Astrocyte (in vitro differentiated cells and primary cell): ENCODE measurements around the gene IDUA.

Experiments used
- CTCF ChIP-seq: IDR thresholded peaks from 2 replicates; pipeline ENCODE4 v1.5.1; 2011; ENCODE audit warnings: low read depth, mild to moderate bottlenecking, inconsistent platforms, low read length, moderate library complexity; ENCODE audit not compliant: insufficient read depth
- EZH2 ChIP-seq: IDR thresholded peaks from 2 replicates; pipeline ENCODE4 v1.6.1; 2012; ENCODE audit warnings: mild to moderate bottlenecking, low read length, inconsistent platforms; ENCODE audit not compliant: insufficient read depth

GRCh38 chr4:1001561-1002130 is 14.8 kb downstream of the IDUA start:
- TF ChIP-seq CTCF: no peak
- no peak for TF ChIP-seq EZH2
